Neural cell (in vitro differentiated cells): ENCODE results near the gene RPRD1B.

Experiments
- CTCF ChIP-seq: fragments of 450-650 bp; IDR thresholded peaks from 2 replicates; pipeline ENCODE4 v1.5.1; 2014; ENCODE audit warnings: antibody characterized with exemption, mild to moderate bottlenecking, moderate library complexity; ENCODE audit not compliant: poor library complexity, severe bottlenecking
- EZH2 ChIP-seq: fragments of 200-600, 300-800 bp; shearing (Covaris generic), sonication (generic); IDR thresholded peaks from 2 replicates; pipeline ENCODE4 v1.6.1; 2014; ENCODE audit warnings: antibody characterized with exemption, low read length, borderline replicate concordance, mild to moderate bottlenecking; ENCODE audit not compliant: insufficient read depth, poor library complexity, severe bottlenecking
- MXI1 ChIP-seq: fragments of 450-650 bp; conservative IDR thresholded peaks from 2 replicates; pipeline ENCODE4 v1.6.1; 2014; ENCODE audit warnings: antibody characterized with exemption, mild to moderate bottlenecking; ENCODE audit not compliant: poor library complexity, severe bottlenecking
- POLR2AphosphoS5 ChIP-seq: IDR thresholded peaks from 2 replicates; pipeline ENCODE4 v1.6.1; 2012
- RAD21 ChIP-seq: fragments of 450-650 bp; conservative IDR thresholded peaks from 2 replicates; pipeline ENCODE4 v1.6.1; 2014; ENCODE audit warnings: antibody characterized with exemption, mild to moderate bottlenecking, moderate library complexity
- REST ChIP-seq: IDR thresholded peaks from 2 replicates; pipeline ENCODE4 v1.6.1; 2012; ENCODE audit warnings: borderline replicate concordance

GRCh38 chr20:38044685-38045084 lies 11.1 kb downstream of the RPRD1B start:
- TF ChIP-seq EZH2 (no peak), REST (no peak), CTCF (no peak), POLR2AphosphoS5 (no peak), RAD21 (no peak), MXI1 (no peak)
